ENCODE results near the gene PXYLP1.
"Not testable (repeated sequence)": the region's sequence is repeated elsewhere in the genome, so short reads cannot be mapped to it uniquely, and the experiment has no call there.

DNA sequence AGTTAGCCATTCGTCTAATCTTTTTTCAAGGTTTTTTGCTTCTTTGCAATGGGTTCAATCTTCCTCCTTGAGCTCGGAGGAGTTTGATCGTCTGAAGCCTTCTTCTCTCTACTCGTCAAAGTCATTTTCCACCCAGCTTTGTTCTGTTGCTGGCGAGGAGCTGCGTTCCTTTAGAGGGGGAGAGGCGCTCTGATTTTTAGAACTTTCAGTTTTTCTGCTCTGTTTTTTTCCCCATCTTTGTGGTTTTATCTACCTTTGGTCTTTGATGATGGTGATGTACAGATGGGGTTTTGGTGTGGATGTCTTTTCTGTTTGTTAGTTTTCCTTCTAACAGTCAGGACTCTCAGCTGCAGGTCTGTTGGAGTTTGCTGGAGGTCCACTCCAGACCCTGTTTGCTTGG lies 68.8 kb downstream of the PXYLP1 start:
- TF ChIP-seq, protein P1, sequence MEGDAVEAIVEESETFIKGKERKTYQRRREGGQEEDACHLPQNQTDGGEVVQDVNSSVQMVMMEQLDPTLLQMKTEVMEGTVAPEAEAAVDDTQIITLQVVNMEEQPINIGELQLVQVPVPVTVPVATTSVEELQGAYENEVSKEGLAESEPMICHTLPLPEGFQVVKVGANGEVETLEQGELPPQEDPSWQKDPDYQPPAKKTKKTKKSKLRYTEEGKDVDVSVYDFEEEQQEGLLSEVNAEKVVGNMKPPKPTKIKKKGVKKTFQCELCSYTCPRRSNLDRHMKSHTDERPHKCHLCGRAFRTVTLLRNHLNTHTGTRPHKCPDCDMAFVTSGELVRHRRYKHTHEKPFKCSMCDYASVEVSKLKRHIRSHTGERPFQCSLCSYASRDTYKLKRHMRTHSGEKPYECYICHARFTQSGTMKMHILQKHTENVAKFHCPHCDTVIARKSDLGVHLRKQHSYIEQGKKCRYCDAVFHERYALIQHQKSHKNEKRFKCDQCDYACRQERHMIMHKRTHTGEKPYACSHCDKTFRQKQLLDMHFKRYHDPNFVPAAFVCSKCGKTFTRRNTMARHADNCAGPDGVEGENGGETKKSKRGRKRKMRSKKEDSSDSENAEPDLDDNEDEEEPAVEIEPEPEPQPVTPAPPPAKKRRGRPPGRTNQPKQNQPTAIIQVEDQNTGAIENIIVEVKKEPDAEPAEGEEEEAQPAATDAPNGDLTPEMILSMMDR (IDR thresholded peaks at IDR 0.05 in 4 of 5, conservative IDR thresholded peaks at IDR 0.05 in 1 of 5): not testable (repeated sequence)
- TF ChIP-seq POLR2A (IDR thresholded peaks at IDR 0.05): not testable (repeated sequence)
